Fibroblast of skin of back (primary cell): Measurements from ENCODE around the gene HDAC9.

Experiments
- DNase-seq: peaks from one replicate; pipeline ENCODE4 v3.0.0-alpha.2; 2013

HDAC9 gene

GRCh38 chr7:18855796-18856195 is 360.2 kb downstream of the HDAC9 start:
- peak; percentile 70 for DNase-seq

- no peak for DNase-seq
These were observed 362.7 kb downstream of the HDAC9 start for GRCh38 chr7:18858232-18858631.

- DNase-seq: no peak
These were observed 363.8 kb downstream of the HDAC9 start for GRCh38 chr7:18859318-18859717.

GRCh38 chr7:18860221-18860620 is 364.7 kb downstream of the HDAC9 start:
- no peak for DNase-seq

GRCh38 chr7:18861514-18862118 is 366.1 kb downstream of the HDAC9 start:
- peak; percentile 22 for DNase-seq

- DNase-seq: no peak
These were observed 369.4 kb downstream of the HDAC9 start for GRCh38 chr7:18864967-18865366.

GRCh38 chr7:18866359-18867036 is 370.9 kb downstream of the HDAC9 start:
- peak; percentile 98 for DNase-seq

- DNase-seq: no peak
These were observed 376.8 kb downstream of the HDAC9 start for GRCh38 chr7:18872344-18872743.

- peak; percentile 79 for DNase-seq
These were observed 378.3 kb downstream of the HDAC9 start for GRCh38 chr7:18873734-18874336.

GRCh38 chr7:18874880-18875279 is 379.3 kb downstream of the HDAC9 start:
- no peak for DNase-seq

GRCh38 chr7:18877874-18878273 is 382.3 kb downstream of the HDAC9 start:
- no peak for DNase-seq

- DNase-seq: no peak
These were observed 391.3 kb downstream of the HDAC9 start for GRCh38 chr7:18886832-18887231.

- DNase-seq: no peak
These were observed 393.9 kb downstream of the HDAC9 start for GRCh38 chr7:18889436-18889835.

- peak; percentile 90 for DNase-seq
These were observed 394.6 kb downstream of the HDAC9 start for GRCh38 chr7:18890134-18890533.

GRCh38 chr7:18890885-18891621 is 395.5 kb downstream of the HDAC9 start:
- DNase-seq: no peak

GRCh38 chr7:18893156-18893555 is 397.6 kb downstream of the HDAC9 start:
- DNase-seq: no peak

- no peak for DNase-seq
These were observed 398.6 kb downstream of the HDAC9 start for GRCh38 chr7:18894155-18894554.

- peak; percentile 86 for DNase-seq
These were observed 399.9 kb downstream of the HDAC9 start for GRCh38 chr7:18895456-18895855.

- DNase-seq: peak; percentile 45
These were observed 400.9 kb downstream of the HDAC9 start for GRCh38 chr7:18896343-18896975.

- no peak for DNase-seq
These were observed 404.7 kb downstream of the HDAC9 start for GRCh38 chr7:18900236-18900635.

GRCh38 chr7:18900803-18901202 is 405.3 kb downstream of the HDAC9 start:
- peak; percentile 82 for DNase-seq

- no peak for DNase-seq
These were observed 405.8 kb downstream of the HDAC9 start for GRCh38 chr7:18901351-18901750.

- DNase-seq: peak; percentile 34
These were observed 406.5 kb downstream of the HDAC9 start for GRCh38 chr7:18901982-18902421.
